K562 (cell line): ENCODE data around the gene KHNYN. TPM values are rescaled to one million over a fixed set of nuclear protein-coding genes. Genes with fewer than 3 reads are reported as not detected.

Experiments
- ATAC-seq: fragments of 200-7000 bp; cut with Tn5 transposase; 3 replicates; pipeline ENCODE4 v1.9.1; 2020; ENCODE audit warnings: moderate library complexity
- BruUV-seq: library from RNA; stranded (reverse); fragments of 400-500 nt; replicated peaks from 2 replicates; lab custom pipeline; 2021; lab: Mats Ljungman, UMichigan
- CTCF ChIA-PET: fragments of 300-600 bp; formaldehyde crosslinking; extraction: SDS; loops from one replicate; lab custom pipeline; 2021; ENCODE audit warnings: low intra/inter-chr PET ratio; lab: Yijun Ruan, JAX
- POLR2A ChIA-PET: fragments of 300-600, 350-650 bp; sonication (Branson Sonifier 250); formaldehyde crosslinking; extraction: SDS; loops from one replicate; lab custom pipeline; 2021; ENCODE audit warnings: antibody characterized with exemption, inconsistent platforms; lab: Yijun Ruan, JAX
- DNase-seq, 4 experiments: peaks; one replicate each; pipeline versions ENCODE4 v3.0.0 to v3.0.0-alpha.2; 2011 to 2018; ENCODE audit warnings: low spot score in 3 of 4, mixed read lengths in 3 of 4; ENCODE audit errors: extremely low read depth in 1 of 4
- FAIRE-seq: peaks from 2 replicates; lab custom pipeline; 2011; peaks lifted over from hg19 to GRCh38; lab: Jason Lieb, UNC
- H2AFZ ChIP-seq: 2 replicates; pipeline ENCODE4 v1.6.0; 2011; ENCODE audit warnings: low read depth, low read length, control low read depth, inconsistent platforms
- H3K27ac ChIP-seq: fragments of 200-600 bp; 3 replicates; pipeline ENCODE4 v1.8.0; 2011; ENCODE audit warnings: low read depth, mild to moderate bottlenecking, control low read depth, inconsistent platforms, low read length, moderate library complexity, mixed read lengths; ENCODE audit errors: extremely low read depth
- H3K27me3 ChIP-seq, 2 experiments: fragments of 300-600 bp in 1 of 2; 2 replicates in 1 of 2; 3 replicates in 1 of 2; pipeline versions ENCODE4 v1.6.0 to v1.8.0; 2011; ENCODE audit warnings: inconsistent platforms in 2 of 2, low read length in 2 of 2, mild to moderate bottlenecking in 1 of 2, mixed read lengths in 1 of 2, moderate library complexity in 1 of 2; ENCODE audit not compliant: control insufficient read depth in 2 of 2, insufficient read depth in 2 of 2
- H3K36me3 ChIP-seq: fragments of 300-600 bp; 3 replicates; pipeline ENCODE4 v1.8.0; 2011; ENCODE audit warnings: mild to moderate bottlenecking, low read length, inconsistent platforms; ENCODE audit not compliant: control insufficient read depth, insufficient read depth
- H3K4me1 ChIP-seq, 2 experiments: fragments of 200-600 bp in 1 of 2; replicated peaks in 1 of 2; 2 replicates in 1 of 2; 3 replicates in 1 of 2; pipeline versions ENCODE4 v1.5.1 to v1.8.0; 2011; ENCODE audit warnings: inconsistent platforms in 2 of 2, low read length in 2 of 2, mild to moderate bottlenecking in 1 of 2, mixed read lengths in 1 of 2, moderate library complexity in 1 of 2; ENCODE audit not compliant: control insufficient read depth in 2 of 2, insufficient read depth in 2 of 2
- H3K4me2 ChIP-seq: 2 replicates; pipeline ENCODE4 v1.6.1; 2011; ENCODE audit warnings: low read length, control low read depth, inconsistent platforms, mixed read lengths; ENCODE audit not compliant: insufficient read depth
- H3K4me3 ChIP-seq: fragments of 200-600 bp; sonication (generic), shearing (Covaris generic); 2 replicates; pipeline ENCODE4 v1.5.1; 2016; ENCODE audit warnings: control low read depth, inconsistent platforms
- H3K79me2 ChIP-seq: fragments of 200-600 bp; 3 replicates; pipeline ENCODE4 v1.8.0; 2011; ENCODE audit warnings: low read length, inconsistent platforms; ENCODE audit not compliant: control insufficient read depth, insufficient read depth
- H3K9ac ChIP-seq, 2 experiments: 2 replicates each; pipeline versions ENCODE4 v1.6.0 to v1.6.1; 2011; ENCODE audit warnings: low read depth in 2 of 2, low read length in 2 of 2, control low read depth in 1 of 2, inconsistent platforms in 1 of 2, mild to moderate bottlenecking in 1 of 2, mixed read lengths in 1 of 2; ENCODE audit not compliant: insufficient read depth in 1 of 2
- H3K9me1 ChIP-seq: one replicate; pipeline ENCODE4 v1.6.0; 2011; ENCODE audit warnings: inconsistent platforms, mild to moderate bottlenecking, low read length, moderate library complexity; ENCODE audit not compliant: control insufficient read depth, insufficient read depth
- H3K9me3 ChIP-seq: replicated peaks from 2 replicates; pipeline ENCODE4 v1.5.1; 2011; ENCODE audit warnings: low read depth, low read length, inconsistent platforms; ENCODE audit not compliant: control insufficient read depth, insufficient read depth
- H4K20me1 ChIP-seq: replicated peaks from 2 replicates; pipeline ENCODE4 v1.6.1; 2011; ENCODE audit warnings: low read length, inconsistent platforms, mixed read lengths; ENCODE audit not compliant: control insufficient read depth, insufficient read depth
- AFF1 ChIP-seq, 2 experiments: fragments of 450-650 bp; IDR thresholded peaks; 2 replicates each; pipeline ENCODE4 v1.6.1; 2018; ENCODE audit warnings: mild to moderate bottlenecking in 2 of 2, low read depth in 1 of 2; ENCODE audit not compliant: partially characterized antibody in 2 of 2
- DACH1 ChIP-seq: fragments of 450-650 bp; IDR thresholded peaks from 2 replicates; pipeline ENCODE4 v1.6.1; 2018; ENCODE audit not compliant: partially characterized antibody
- HLTF ChIP-seq: fragments of 450-650 bp; IDR thresholded peaks from 2 replicates; pipeline ENCODE4 v1.6.1; 2016
- JUNB ChIP-seq: fragments of 450-650 bp; formaldehyde crosslinking; conservative IDR thresholded peaks from 2 replicates; pipeline ENCODE4 v1.4.0; 2020; ENCODE audit warnings: mild to moderate bottlenecking
- ZNF133 ChIP-seq: fragments of 250-450 bp; sonication (Bioruptor Pico); IDR thresholded peaks from 2 replicates; pipeline ENCODE4 v1.4.0; 2020; ENCODE audit warnings: mild to moderate bottlenecking
- ZNF699 ChIP-seq: fragments of 250-450 bp; sonication (Bioruptor Pico); IDR thresholded peaks from 2 replicates; pipeline ENCODE4 v1.8.0; 2021; ENCODE audit warnings: mild to moderate bottlenecking, moderate library complexity; ENCODE audit not compliant: insufficient replicate concordance
- WGBS: fragments of 100-300 bp; shearing (Covaris generic); methylation state at CpG from one replicate; pipeline ENCODE4 v1.1.6; 2016; ENCODE audit warnings: low coverage, mixed read lengths; ENCODE audit not compliant: insufficient coverage; ENCODE audit errors: missing lambda C conversion rate; 5-methylcytosine and 5-hydroxymethylcytosine counted together
- in situ Hi-C: fragments of 300-500 bp; cut with MboI; formaldehyde crosslinking; loops from 4 replicates; pipeline ENCODE4 v1.15.0; 2018; ENCODE audit warnings: inconsistent platforms, mixed read lengths
- intact Hi-C: fragments of 100-400 bp; cut with micrococcal nuclease; formaldehyde crosslinking; loops from 2 replicates; pipeline ENCODE4 v1.14.2; 2022
- polyA plus RNA-seq, 8 experiments: library from polyadenylated mRNA; depleted of rRNA in 4 of 8; stranded (reverse) in 5 of 8; unstranded in 3 of 8; fragments of >200 nt; fragmentation: Nextera tagmentation in 2 of 8; fragmentation: Illumina TruSeq in 1 of 8; extraction: Ambion mirVana in 2 of 8; extraction: Trizol in 1 of 8; gene quantifications; 2 replicates each; pipeline versions ENCODE4 v1.2.1 to v1.2.3, GENCODE V29; 2011 to 2014; ENCODE audit warnings: inconsistent platforms in 1 of 8, missing spikeins in 1 of 8
- total RNA-seq, 7 experiments: library from RNA; depleted of rRNA in 6 of 7; stranded (reverse); fragments of >200 nt in 6 of 7; fragmentation: Illumina TruSeq in 2 of 7; extraction: Trizol in 2 of 7; gene quantifications; 2 replicates each; pipeline versions ENCODE4 v1.2.1 to v1.2.3, GENCODE V29; 2011 to 2021; ENCODE audit warnings: low replicate concordance in 1 of 7

Gene KHNYN
- total and polyA plus RNA-seq, 9 of the 15 experiments (the other 6 are each of a cell fraction or from before 2014, with no cell fraction given): 0.76 to 26.0 (median 14.1) TPM

- TF ChIP-seq AFF1 (IDR thresholded peaks at IDR 0.05; ENCODE audit: low read depth in 1 of 2, partially characterized antibody in 2 of 2) (no peak), HLTF (no peak), ZNF133 (CRISPR knock-in tag) (no peak), ZNF699 (CRISPR knock-in tag) (no peak)
- TF ChIP-seq, all 486 proteins: peak for 0
Measured at GRCh38 chr14:24458736-24459135, 29.0 kb downstream of the KHNYN start (continued).

GRCh38 chr14:24459331-24459730, 29.6 kb downstream of the KHNYN start:
- in situ Hi-C loops (no loop called here), intact Hi-C loops (no loop called here)
- 0% methylated on average over 1 of the region's 3 CpGs for WGBS
- peak; percentile 9 for TF ChIP-seq DACH1
- no peak for TF ChIP-seq JUNB
- DNase-seq (no peak), FAIRE-seq (no peak), ATAC-seq (no peak)
- ChIA-PET CTCF (no interaction called here), POLR2A (no interaction called here)
- H3K4me2 ChIP-seq: no peak overlapping the region
- no peaks in the 10 kb centered on the region; a peak in 2 of 5 replicates for H3K4me1 ChIP-seq
- no peak overlapping the region for H3K9ac ChIP-seq
- BruUV-seq: no TSS peak
- no peak overlapping the region for H3K27ac ChIP-seq
- H3K4me3 ChIP-seq: no peak overlapping the region
- no peaks in the 10 kb centered on the region for H3K27me3 ChIP-seq
- H3K79me2 ChIP-seq: no peaks in the 10 kb centered on the region
- no peaks in the 10 kb centered on the region for H3K9me1 ChIP-seq
- H3K9me3 ChIP-seq: no peaks in the 10 kb centered on the region
- H2AFZ ChIP-seq: no peak overlapping the region
- no peaks in the 10 kb centered on the region for H3K36me3 ChIP-seq
- no peaks in the 10 kb centered on the region for H4K20me1 ChIP-seq
